H54 (cell line): ENCODE results near the gene UTY.

Experiments used
- DNase-seq: peaks from one replicate; pipeline ENCODE4 v3.0.0; 2011; ENCODE audit warnings: low spot score, mixed read lengths; ENCODE audit not compliant: insufficient read length
- FAIRE-seq: peaks from 3 replicates; lab custom pipeline; 2011; peaks lifted over from hg19 to GRCh38; lab: Jason Lieb, UNC
- POLR2A ChIP-seq: IDR thresholded peaks from 2 replicates; pipeline ENCODE4 v1.6.1; 2011; ENCODE audit warnings: low read depth, mild to moderate bottlenecking, low read length

Gene UTY

DNA sequence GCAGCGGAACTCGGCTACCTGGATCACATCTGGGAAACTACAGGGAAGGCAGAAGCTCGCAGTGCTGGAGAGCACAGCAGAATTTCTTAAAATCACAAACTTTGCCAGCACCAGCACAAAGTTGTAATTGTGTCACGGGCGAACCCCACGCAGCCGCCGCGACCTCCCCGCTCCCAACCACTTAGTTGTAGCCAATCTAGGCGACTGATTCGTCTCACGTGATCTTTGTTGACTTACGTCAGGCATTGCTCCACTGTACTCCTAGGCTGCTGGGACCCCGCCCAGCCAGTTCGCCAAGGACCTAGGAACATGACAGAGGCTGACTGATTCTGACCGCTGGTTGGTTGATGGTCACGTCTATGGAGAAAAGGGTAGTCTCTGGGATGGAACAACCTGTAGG lies at the start of gene UTY:
Gene UTY, minus strand, starts transcription at position 206 of the 400 bp plus-strand sequence. CDS start 368 bp downstream, outside the sequence.
- DNase-seq (peak; percentile 7), FAIRE-seq (no peak)
- no peak for TF ChIP-seq POLR2A

- no peak for FAIRE-seq
- no peak for TF ChIP-seq POLR2A
- DNase-seq, result no peak
These were observed 40.6 kb upstream of the UTY start for GRCh38 chrY:13520474-13520873.

- FAIRE-seq (no peak), DNase-seq (no peak)
- TF ChIP-seq POLR2A, result no peak
These were observed 21.4 kb upstream of the UTY start for GRCh38 chrY:13501215-13501614.

DNA sequence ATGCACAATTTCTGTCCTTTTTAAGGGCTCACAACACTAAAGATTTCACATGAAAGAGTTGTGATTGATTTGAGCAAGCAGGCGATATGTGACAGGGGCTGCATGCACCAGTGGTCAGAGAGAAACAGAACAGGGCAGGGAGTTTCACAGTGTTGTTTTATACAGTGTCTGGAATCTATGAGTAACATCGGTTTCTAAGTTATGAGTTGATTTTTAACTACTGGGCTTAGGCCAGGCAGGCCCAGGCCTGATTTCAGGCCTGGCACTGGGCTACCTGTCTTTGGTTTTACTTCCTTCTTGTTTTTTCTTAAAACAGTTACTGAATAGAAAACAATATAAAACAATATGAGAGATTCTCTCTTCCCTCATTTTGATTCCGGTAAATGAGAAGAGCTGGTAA lies 13.9 kb upstream of the UTY start:
- DNase-seq (no peak), FAIRE-seq (no peak)
- TF ChIP-seq POLR2A, result no peak

DNA sequence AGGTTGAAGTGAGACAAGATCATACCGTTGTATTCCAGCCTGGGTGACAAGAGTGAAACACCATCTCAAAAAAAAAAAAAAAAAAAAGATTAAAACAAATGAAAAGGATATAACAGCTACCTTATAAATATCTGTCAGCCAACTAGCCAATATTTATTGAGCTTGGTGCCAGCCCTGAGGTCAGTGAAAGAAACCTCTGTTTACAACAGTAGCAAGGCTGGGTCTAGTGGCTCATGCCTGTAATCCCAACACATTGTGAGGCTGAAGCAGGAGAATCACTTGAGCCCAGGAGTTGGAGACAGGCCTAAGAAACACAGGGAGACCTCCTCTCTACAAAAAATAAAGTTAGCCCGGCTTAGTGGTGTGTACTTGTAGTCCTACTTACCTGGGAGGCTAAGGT lies 12.6 kb upstream of the UTY start:
- TF ChIP-seq POLR2A, result no peak
- no peak for DNase-seq
- FAIRE-seq, result no peak

DNA sequence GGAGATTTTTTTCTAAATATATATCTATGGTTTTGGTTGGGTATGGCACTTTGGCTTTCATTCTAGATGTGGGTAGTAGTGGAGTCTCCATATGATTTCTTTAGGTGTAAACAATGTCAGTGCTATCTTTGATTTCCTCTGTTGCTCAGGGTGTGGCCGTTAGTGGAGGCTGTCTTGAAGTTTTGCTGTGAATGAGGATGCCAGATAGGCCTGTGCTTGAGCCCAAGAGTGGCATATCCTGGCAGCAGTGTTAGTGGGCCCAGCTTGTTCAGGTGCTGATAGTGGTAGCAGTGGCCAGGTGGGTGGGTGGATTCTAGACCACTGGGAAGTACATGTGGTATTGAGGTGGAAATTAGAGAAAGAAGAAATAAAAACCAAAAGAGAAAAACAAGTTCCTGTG lies 8.9 kb upstream of the UTY start:
- no peak for FAIRE-seq
- DNase-seq, result no peak
- no peak for TF ChIP-seq POLR2A

DNA sequence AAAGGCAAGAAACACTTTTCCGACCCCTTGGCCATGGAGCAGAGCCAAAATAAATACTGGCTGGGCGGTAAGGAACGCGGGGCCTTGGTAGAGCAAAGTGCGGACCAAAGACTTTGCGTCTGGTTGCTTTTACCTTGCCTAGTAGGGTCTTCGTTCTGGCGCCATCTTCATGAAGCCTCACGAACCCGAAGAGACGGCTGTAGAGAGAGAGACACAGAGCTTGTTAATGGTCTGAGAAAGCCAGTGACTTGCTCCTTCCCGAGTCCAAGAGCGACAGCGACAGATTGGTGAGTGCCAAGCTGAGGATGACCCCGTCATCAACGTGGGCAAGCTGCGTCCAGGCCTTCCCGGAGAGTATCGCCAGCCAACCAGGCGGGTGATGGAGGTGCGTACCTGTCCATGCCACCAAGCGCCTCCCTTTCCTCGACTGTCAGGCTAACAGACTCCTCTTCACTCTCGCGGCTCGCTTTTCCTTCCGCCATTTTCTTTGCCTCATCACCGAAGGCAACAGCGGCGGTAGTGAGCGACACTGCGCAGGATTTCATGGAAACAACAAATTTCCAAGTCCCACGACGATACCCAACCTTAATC lies 617 bp downstream of the UTY start:
- no peak for TF ChIP-seq POLR2A
- FAIRE-seq (no peak), DNase-seq (no peak)

GRCh38 chrY:13478126-13478785 lies 1.6 kb downstream of the UTY start:
- TF ChIP-seq POLR2A, result no peak
- DNase-seq, result no peak
- no peak for FAIRE-seq

DNA sequence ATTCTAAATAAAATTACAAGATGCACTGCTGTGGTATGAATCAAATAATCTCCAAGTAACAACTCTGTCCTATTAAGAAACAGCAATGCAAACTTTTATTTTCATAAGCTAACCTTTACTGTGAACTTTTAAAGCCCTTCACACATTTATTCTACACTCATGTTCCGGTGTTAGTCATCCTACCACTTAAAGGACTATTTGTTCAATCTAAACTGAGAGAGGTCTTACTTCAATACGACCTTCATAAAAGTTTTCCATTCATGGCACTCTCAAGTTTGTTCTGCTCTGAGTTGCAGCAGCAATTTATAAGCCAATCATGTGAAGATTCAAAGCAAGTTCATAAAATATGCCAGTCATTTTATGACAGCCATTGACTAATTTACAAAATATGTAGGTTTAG lies 4.8 kb downstream of the UTY start:
- no peak for TF ChIP-seq POLR2A
- no peak for DNase-seq
- no peak for FAIRE-seq

DNA sequence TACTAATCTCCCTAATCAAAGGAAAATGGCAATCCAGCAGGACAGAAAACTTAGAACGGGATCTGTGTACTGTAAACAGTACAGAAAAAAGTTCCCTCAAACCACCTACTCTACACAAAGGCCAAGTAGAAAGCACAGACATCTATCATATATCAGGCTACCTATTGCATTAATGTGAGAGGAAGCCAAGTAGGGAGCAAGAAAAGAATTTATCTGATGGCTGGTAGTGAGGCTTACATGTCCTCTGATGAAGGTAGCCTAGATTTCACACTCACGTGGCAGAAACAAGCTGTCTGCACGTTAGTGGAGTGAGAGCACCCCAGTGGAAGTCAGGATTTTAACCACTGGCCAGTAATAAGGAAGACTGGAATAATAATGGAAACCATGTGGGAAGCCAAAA lies 28.3 kb downstream of the UTY start:
- FAIRE-seq (no peak), DNase-seq (no peak)
- TF ChIP-seq POLR2A, result no peak

DNA sequence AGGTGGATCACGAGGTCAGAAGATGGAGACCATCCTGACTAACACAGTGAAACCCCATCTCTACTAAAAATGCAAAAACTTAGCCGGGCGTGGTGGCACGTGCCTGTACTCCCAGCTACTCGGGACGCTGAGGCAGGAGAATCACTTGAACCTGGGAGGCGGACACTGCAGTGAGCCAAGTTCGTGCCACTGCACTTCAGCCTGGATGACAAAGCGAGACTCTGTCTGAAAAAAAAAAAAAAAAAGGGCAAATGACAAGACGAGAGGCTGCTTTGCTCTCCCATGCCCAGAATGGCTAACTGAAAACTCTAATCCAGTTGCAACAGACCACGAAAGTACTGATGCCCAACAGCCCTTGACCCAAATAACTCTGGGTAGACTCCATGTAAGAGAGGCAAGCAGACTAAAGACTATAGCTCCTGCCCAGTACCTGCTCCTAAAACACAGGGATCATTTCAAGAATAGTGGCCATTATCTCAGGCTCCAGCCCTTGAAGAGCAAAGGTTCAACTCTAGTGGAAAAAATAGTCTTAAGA lies 29.2 kb downstream of the UTY start:
- TF ChIP-seq POLR2A, result no peak
- no peak for DNase-seq
- FAIRE-seq, result no peak

DNA sequence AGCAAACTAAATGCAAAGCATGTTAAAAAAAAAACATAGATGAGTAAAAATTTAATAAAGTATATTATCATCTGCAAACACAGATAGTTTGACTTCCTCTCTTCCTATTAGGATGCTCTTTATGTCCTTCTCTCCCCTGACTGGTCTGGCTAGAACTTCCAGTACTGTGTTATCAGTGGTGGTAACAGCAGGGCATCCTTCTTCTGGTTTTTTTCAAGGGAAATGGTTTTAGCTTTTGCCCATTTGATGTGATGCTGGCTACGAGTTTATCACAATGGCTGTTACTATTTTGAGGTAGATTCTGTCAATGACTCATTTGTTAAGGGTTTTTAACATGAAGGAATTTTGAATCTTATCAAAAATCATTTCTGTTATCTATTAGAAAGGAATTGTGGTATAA lies 34.3 kb downstream of the UTY start:
- FAIRE-seq, result no peak
- no peak for DNase-seq
- TF ChIP-seq POLR2A, result no peak

DNA sequence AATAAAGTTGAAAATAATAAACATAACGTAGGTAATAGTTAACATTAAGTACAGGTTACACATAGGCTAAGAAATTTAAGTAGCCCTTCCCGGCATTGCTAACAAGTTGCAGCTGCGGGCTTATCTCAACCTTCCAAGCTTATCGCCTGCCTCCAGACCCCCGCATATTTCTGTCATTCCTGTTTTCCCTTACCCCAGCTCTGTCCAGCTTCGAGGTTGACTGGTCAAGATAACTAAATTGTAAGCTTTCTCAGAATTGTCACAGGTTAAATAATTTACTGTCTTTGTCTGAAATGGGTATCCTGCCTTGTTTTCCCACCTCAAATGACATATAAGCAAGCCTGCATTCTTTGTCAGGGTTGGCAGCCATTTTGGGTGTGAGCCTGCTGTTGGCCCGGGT lies 36.7 kb downstream of the UTY start:
- FAIRE-seq (no peak), DNase-seq (no peak)
- no peak for TF ChIP-seq POLR2A

DNA sequence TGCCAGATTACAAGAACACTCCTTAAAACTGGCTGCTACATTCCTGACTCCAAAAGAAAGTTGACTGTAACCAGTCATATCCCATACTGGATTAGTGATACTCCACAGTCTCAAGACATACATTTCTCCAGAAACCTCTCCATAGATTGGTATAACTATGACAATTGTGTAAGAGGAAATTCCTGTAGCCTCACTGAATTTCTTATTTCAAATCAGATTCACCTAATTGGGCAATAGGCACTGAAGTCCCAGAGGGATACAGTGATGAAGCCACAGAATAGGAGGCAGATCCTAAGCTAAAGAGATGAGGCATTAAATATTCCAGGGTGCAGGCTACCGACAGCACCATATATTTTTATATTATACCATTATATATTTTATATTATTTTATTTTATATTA lies 39.0 kb downstream of the UTY start:
- FAIRE-seq (no peak), DNase-seq (no peak)
- TF ChIP-seq POLR2A, result no peak
